ENCODE results near the gene FMO4. TPM values are rescaled to one million over a fixed set of nuclear protein-coding genes. Genes with fewer than 3 reads are reported as not detected.
"Not testable (repeated sequence)": the region's sequence is repeated elsewhere in the genome, so short reads cannot be mapped to it uniquely, and the experiment has no call there.

The FMO4 gene
- total RNA-seq, 1 experiment from 2014 or later: 2.6 TPM

- Histone ChIP-seq H3K36me3 (replicated peaks; ENCODE audit: control insufficient read depth, insufficient read depth, low read length) (no peaks in the 10 kb centered on the region), H3K27me3 (ENCODE audit: control insufficient read depth, insufficient read depth, low read length) (no peaks in the 10 kb centered on the region), H3K4me3 (ENCODE audit: insufficient read depth, low read depth, low read length) (no peak overlapping the region)
- DNase-seq: no peak
These were observed 38.0 kb downstream of the FMO4 start for GRCh38 chr1:171351961-171352360.

GRCh38 chr1:171352554-171352953 lies 38.6 kb downstream of the FMO4 start:
- Histone ChIP-seq H3K4me3 (ENCODE audit: insufficient read depth, low read depth, low read length) (no peak overlapping the region), H3K36me3 (replicated peaks; ENCODE audit: control insufficient read depth, insufficient read depth, low read length) (no peaks in the 10 kb centered on the region), H3K27me3 (ENCODE audit: control insufficient read depth, insufficient read depth, low read length) (no peaks in the 10 kb centered on the region)
- no peak for DNase-seq

- H3K27me3 ChIP-seq (ENCODE audit: control insufficient read depth, insufficient read depth, low read length): no peaks in the 10 kb centered on the region
- no peak overlapping the region for H3K4me3 ChIP-seq (ENCODE audit: insufficient read depth, low read depth, low read length)
- no peak for DNase-seq
- no peaks in the 10 kb centered on the region for H3K36me3 ChIP-seq (replicated peaks; ENCODE audit: control insufficient read depth, insufficient read depth, low read length)
These were observed 41.7 kb downstream of the FMO4 start for GRCh38 chr1:171355727-171356126.

GRCh38 chr1:171357179-171357578 lies 43.2 kb downstream of the FMO4 start:
- Histone ChIP-seq H3K27me3 (ENCODE audit: control insufficient read depth, insufficient read depth, low read length) (no peaks in the 10 kb centered on the region), H3K4me3 (ENCODE audit: insufficient read depth, low read depth, low read length) (no peak overlapping the region), H3K36me3 (replicated peaks; ENCODE audit: control insufficient read depth, insufficient read depth, low read length) (no peaks in the 10 kb centered on the region)
- no peak for DNase-seq

- H3K36me3 ChIP-seq (replicated peaks; ENCODE audit: control insufficient read depth, insufficient read depth, low read length); H3K27me3 ChIP-seq (ENCODE audit: control insufficient read depth, insufficient read depth, low read length); DNase-seq; H3K4me3 ChIP-seq (ENCODE audit: insufficient read depth, low read depth, low read length): not testable (repeated sequence)
These were observed 45.3 kb downstream of the FMO4 start for GRCh38 chr1:171359355-171359648.

- not testable (repeated sequence) for H3K4me3 ChIP-seq (ENCODE audit: insufficient read depth, low read depth, low read length); DNase-seq; H3K27me3 ChIP-seq (ENCODE audit: control insufficient read depth, insufficient read depth, low read length); H3K36me3 ChIP-seq (replicated peaks; ENCODE audit: control insufficient read depth, insufficient read depth, low read length)
These were observed 45.9 kb downstream of the FMO4 start for GRCh38 chr1:171359731-171360527.

- no peaks in the 10 kb centered on the region for H3K36me3 ChIP-seq (replicated peaks; ENCODE audit: control insufficient read depth, insufficient read depth, low read length)
- DNase-seq: no peak
- no peaks in the 10 kb centered on the region for H3K27me3 ChIP-seq (ENCODE audit: control insufficient read depth, insufficient read depth, low read length)
These were observed 52.1 kb downstream of the FMO4 start for GRCh38 chr1:171366085-171366484.

GRCh38 chr1:171366816-171367215 lies 52.8 kb downstream of the FMO4 start:
- no peaks in the 10 kb centered on the region for H3K36me3 ChIP-seq (replicated peaks; ENCODE audit: control insufficient read depth, insufficient read depth, low read length)
- no peak for DNase-seq
- H3K27me3 ChIP-seq (ENCODE audit: control insufficient read depth, insufficient read depth, low read length): no peaks in the 10 kb centered on the region
- H3K4me3 ChIP-seq (ENCODE audit: insufficient read depth, low read depth, low read length): no peak overlapping the region

More at GRCh38 chr1:171366085-171366484, 52.1 kb downstream of the FMO4 start:
- H3K4me3 ChIP-seq (ENCODE audit: insufficient read depth, low read depth, low read length): no peak overlapping the region

- DNase-seq: no peak
- H3K4me3 ChIP-seq (ENCODE audit: insufficient read depth, low read depth, low read length): no peak overlapping the region
- H3K27me3 ChIP-seq (ENCODE audit: control insufficient read depth, insufficient read depth, low read length): no peaks in the 10 kb centered on the region
- no peaks in the 10 kb centered on the region for H3K36me3 ChIP-seq (replicated peaks; ENCODE audit: control insufficient read depth, insufficient read depth, low read length)
These were observed 53.5 kb downstream of the FMO4 start for GRCh38 chr1:171367436-171367835.

- Histone ChIP-seq H3K27me3 (ENCODE audit: control insufficient read depth, insufficient read depth, low read length) (no peaks in the 10 kb centered on the region), H3K36me3 (replicated peaks; ENCODE audit: control insufficient read depth, insufficient read depth, low read length) (no peaks in the 10 kb centered on the region), H3K4me3 (ENCODE audit: insufficient read depth, low read depth, low read length) (no peak overlapping the region)
- DNase-seq: no peak
These were observed 58.6 kb downstream of the FMO4 start for GRCh38 chr1:171372418-171373084.

GRCh38 chr1:171373357-171374122 lies 59.6 kb downstream of the FMO4 start:
- 0 out of 2 replicates have a peak overlapping the region, but pooled peaks have one; percentile 6 for H3K4me3 ChIP-seq (ENCODE audit: insufficient read depth, low read depth, low read length)
- DNase-seq; H3K36me3 ChIP-seq (replicated peaks; ENCODE audit: control insufficient read depth, insufficient read depth, low read length); H3K27me3 ChIP-seq (ENCODE audit: control insufficient read depth, insufficient read depth, low read length): not testable (repeated sequence)

GRCh38 chr1:171379846-171380245 lies 65.9 kb downstream of the FMO4 start:
- Histone ChIP-seq H3K27me3 (ENCODE audit: control insufficient read depth, insufficient read depth, low read length) (no peaks in the 10 kb centered on the region), H3K36me3 (replicated peaks; ENCODE audit: control insufficient read depth, insufficient read depth, low read length) (no peaks in the 10 kb centered on the region), H3K4me3 (ENCODE audit: insufficient read depth, low read depth, low read length) (no peak overlapping the region)
- DNase-seq: no peak

GRCh38 chr1:171381866-171382210 lies 67.9 kb downstream of the FMO4 start:
- no peaks in the 10 kb centered on the region for H3K27me3 ChIP-seq (ENCODE audit: control insufficient read depth, insufficient read depth, low read length)
- no peak overlapping the region for H3K4me3 ChIP-seq (ENCODE audit: insufficient read depth, low read depth, low read length)
- no peak for DNase-seq
- H3K36me3 ChIP-seq (replicated peaks; ENCODE audit: control insufficient read depth, insufficient read depth, low read length): no peaks in the 10 kb centered on the region

- Histone ChIP-seq H3K4me3 (ENCODE audit: insufficient read depth, low read depth, low read length) (no peak overlapping the region), H3K36me3 (replicated peaks; ENCODE audit: control insufficient read depth, insufficient read depth, low read length) (no peaks in the 10 kb centered on the region), H3K27me3 (ENCODE audit: control insufficient read depth, insufficient read depth, low read length) (no peaks in the 10 kb centered on the region)
- DNase-seq: no peak
These were observed 70.5 kb downstream of the FMO4 start for GRCh38 chr1:171384496-171384895.

GRCh38 chr1:171389171-171389570 lies 75.2 kb downstream of the FMO4 start:
- Histone ChIP-seq H3K27me3 (ENCODE audit: control insufficient read depth, insufficient read depth, low read length) (no peaks in the 10 kb centered on the region), H3K36me3 (replicated peaks; ENCODE audit: control insufficient read depth, insufficient read depth, low read length) (no peaks in the 10 kb centered on the region), H3K4me3 (ENCODE audit: insufficient read depth, low read depth, low read length) (no peak overlapping the region)
- DNase-seq: no peak
